ENCODE results near the gene FGF14.
"Not testable (repeated sequence)": the region's sequence is repeated elsewhere in the genome, so short reads cannot be mapped to it uniquely, and the experiment has no call there.

The FGF14 gene

GRCh38 chr13:102187313-102187712 lies 214.5 kb downstream of the FGF14 start:
- no peak for DNase-seq

GRCh38 chr13:102185375-102185984 lies 216.4 kb downstream of the FGF14 start:
- no peak for DNase-seq

GRCh38 chr13:102183509-102184182 lies 218.2 kb downstream of the FGF14 start:
- DNase-seq, result no peak

GRCh38 chr13:102182170-102182569 lies 219.7 kb downstream of the FGF14 start:
- no peak for DNase-seq

GRCh38 chr13:102177431-102177830 lies 224.4 kb downstream of the FGF14 start:
- DNase-seq, result no peak

- DNase-seq, result no peak
These were observed 225.0 kb downstream of the FGF14 start for GRCh38 chr13:102176846-102177245.

GRCh38 chr13:102172406-102172805 lies 229.4 kb downstream of the FGF14 start:
- DNase-seq, result no peak

GRCh38 chr13:102170305-102170704 lies 231.5 kb downstream of the FGF14 start:
- no peak for DNase-seq

- DNase-seq, result no peak
These were observed 232.3 kb downstream of the FGF14 start for GRCh38 chr13:102169471-102170015.

- DNase-seq, result no peak
These were observed 249.1 kb downstream of the FGF14 start for GRCh38 chr13:102152790-102153189.

GRCh38 chr13:102147353-102147752 lies 254.5 kb downstream of the FGF14 start:
- no peak for DNase-seq

- no peak for DNase-seq
These were observed 256.1 kb downstream of the FGF14 start for GRCh38 chr13:102145750-102146149.

GRCh38 chr13:102142473-102142826 lies 259.4 kb downstream of the FGF14 start:
- DNase-seq, result no peak

- no peak for DNase-seq
These were observed 260.0 kb downstream of the FGF14 start for GRCh38 chr13:102141625-102142472.

- no peak for DNase-seq
These were observed 262.2 kb downstream of the FGF14 start for GRCh38 chr13:102139626-102140025.

- no peak for DNase-seq
These were observed 263.1 kb downstream of the FGF14 start for GRCh38 chr13:102138635-102139190.

GRCh38 chr13:102137904-102138303 lies 263.9 kb downstream of the FGF14 start:
- not testable (repeated sequence) for DNase-seq

GRCh38 chr13:102136735-102137296 lies 265.0 kb downstream of the FGF14 start:
- DNase-seq, result no peak

- DNase-seq, result no peak
These were observed 269.0 kb downstream of the FGF14 start for GRCh38 chr13:102132777-102133295.

GRCh38 chr13:102131246-102131645 lies 270.6 kb downstream of the FGF14 start:
- DNase-seq, result no peak

- DNase-seq, result no peak
These were observed 273.5 kb downstream of the FGF14 start for GRCh38 chr13:102128216-102128810.

- no peak for DNase-seq
These were observed 274.7 kb downstream of the FGF14 start for GRCh38 chr13:102127153-102127552.
